Transverse colon (tissue), 4 donors: ENCODE data around the gene MTMR3.

Source experiments
- EP300 ChIP-seq: sonication (generic); formaldehyde crosslinking; IDR thresholded peaks from one replicate; pipeline ENCODE4 v1.6.1; 2017; ENCODE audit warnings: antibody characterized with exemption, low read depth
- POLR2A ChIP-seq: fragments of 450-650 bp; IDR thresholded peaks from one replicate; pipeline ENCODE4 v1.6.1; 2016; ENCODE audit warnings: antibody characterized with exemption, mild to moderate bottlenecking, moderate library complexity
- POLR2AphosphoS5 ChIP-seq, 3 donors: sonication (generic); formaldehyde crosslinking; IDR thresholded peaks; one replicate each; pipeline ENCODE4 v1.6.1; 2016; ENCODE audit warnings: antibody characterized with exemption in 3 of 3
- TF ChIP-seq, protein P1 (sequence below), 5 experiments: fragments of 200-600 bp in 3 of 5; fragments of 450-650 bp in 2 of 5; sonication (generic) in 3 of 5; IDR thresholded peaks; 1 replicate in 2 of 5; 2 replicates in 3 of 5; pipeline ENCODE4 v1.5.1; 2016 to 2017; ENCODE audit warnings: antibody characterized with exemption in 5 of 5, inconsistent platforms in 3 of 5, mild to moderate bottlenecking in 2 of 5, moderate library complexity in 1 of 5

DNA sequence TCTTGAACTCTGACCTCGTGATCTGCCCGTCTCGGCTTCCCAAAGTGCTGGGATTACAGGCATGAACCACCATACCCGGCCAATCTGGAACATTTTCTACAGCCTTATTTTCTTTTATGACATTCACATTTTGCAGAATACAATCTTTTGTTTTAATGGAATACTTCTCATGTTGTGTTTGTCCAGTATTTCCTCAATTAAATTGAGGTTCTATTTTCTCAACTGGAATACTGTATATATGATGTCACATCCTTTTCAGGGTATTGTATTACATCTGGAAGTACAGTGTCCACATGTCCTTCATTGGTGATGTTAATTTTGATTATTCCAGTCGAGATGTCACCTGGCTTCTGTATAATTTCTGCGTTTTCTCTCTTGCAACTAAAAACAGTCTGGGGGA, 106.5 kb downstream of the MTMR3 start:
- TF ChIP-seq POLR2A: no peak
- TF ChIP-seq, protein P1, sequence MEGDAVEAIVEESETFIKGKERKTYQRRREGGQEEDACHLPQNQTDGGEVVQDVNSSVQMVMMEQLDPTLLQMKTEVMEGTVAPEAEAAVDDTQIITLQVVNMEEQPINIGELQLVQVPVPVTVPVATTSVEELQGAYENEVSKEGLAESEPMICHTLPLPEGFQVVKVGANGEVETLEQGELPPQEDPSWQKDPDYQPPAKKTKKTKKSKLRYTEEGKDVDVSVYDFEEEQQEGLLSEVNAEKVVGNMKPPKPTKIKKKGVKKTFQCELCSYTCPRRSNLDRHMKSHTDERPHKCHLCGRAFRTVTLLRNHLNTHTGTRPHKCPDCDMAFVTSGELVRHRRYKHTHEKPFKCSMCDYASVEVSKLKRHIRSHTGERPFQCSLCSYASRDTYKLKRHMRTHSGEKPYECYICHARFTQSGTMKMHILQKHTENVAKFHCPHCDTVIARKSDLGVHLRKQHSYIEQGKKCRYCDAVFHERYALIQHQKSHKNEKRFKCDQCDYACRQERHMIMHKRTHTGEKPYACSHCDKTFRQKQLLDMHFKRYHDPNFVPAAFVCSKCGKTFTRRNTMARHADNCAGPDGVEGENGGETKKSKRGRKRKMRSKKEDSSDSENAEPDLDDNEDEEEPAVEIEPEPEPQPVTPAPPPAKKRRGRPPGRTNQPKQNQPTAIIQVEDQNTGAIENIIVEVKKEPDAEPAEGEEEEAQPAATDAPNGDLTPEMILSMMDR (IDR thresholded peaks at IDR 0.05): no peak
- TF ChIP-seq EP300: no peak
- TF ChIP-seq POLR2AphosphoS5 (IDR thresholded peaks at IDR 0.05): no peak
